DMS153 (cell line): Measurements from ENCODE around the gene DFFB.
"Not testable (repeated sequence)": the region's sequence is repeated elsewhere in the genome, so short reads cannot be mapped to it uniquely, and the experiment has no call there.

ENCODE experiments used
- DNase-seq: peaks from one replicate; lab custom pipeline; 2025; lab: John Stamatoyannopoulos, UW

The DFFB gene

DNA sequence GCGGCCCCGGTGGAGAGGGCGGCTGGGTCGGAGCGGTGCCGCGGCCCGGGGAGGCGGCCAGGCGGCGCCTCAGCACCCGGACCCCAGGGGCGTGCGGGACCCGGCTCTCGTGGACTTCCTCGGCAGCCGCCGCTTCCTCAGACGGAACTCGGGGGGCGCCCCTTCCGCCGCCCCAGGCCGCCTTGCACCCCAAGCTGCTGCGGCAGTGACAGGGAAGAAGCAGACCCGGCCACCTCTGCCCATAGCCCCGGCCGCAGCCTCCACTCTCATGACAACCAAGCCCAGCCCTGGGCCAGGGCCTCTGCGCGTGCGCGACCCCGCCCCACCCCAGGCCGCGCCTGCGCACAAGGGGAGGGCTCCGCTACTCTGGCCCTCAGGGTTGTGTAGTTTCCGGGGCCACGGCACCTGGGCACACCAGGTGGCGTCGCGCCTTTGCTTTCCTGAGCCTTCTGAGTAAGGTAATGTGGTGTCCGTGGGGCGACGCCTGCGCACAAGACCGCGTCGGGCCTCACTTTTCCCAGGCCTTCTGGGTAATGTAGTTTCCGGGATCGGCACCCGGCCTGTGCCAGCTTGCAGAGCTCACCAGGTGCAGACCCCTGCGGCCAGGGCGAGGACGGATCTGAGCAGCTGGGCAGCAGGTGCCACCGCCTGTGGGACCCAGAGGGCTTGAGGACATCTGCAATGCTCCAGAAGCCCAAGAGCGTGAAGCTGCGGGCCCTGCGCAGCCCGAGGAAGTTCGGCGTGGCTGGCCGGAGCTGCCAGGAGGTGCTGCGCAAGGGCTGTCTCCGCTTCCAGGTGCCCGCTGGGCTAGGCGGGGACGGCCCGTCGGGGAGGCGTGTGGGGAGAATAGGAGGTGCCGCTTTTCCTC, at the start of gene DFFB, which contains the start of gene CEP104:
Gene DFFB, plus strand, starts transcription at position 554 of the 868 bp plus-strand sequence. Its CDS starts 128 bp downstream, at position 682.
Gene CEP104, minus strand, starts transcription at position 289 of the 868 bp plus-strand sequence. CDS start 4,804 bp downstream, outside the sequence.
- DNase-seq = peak; percentile 97

DNA sequence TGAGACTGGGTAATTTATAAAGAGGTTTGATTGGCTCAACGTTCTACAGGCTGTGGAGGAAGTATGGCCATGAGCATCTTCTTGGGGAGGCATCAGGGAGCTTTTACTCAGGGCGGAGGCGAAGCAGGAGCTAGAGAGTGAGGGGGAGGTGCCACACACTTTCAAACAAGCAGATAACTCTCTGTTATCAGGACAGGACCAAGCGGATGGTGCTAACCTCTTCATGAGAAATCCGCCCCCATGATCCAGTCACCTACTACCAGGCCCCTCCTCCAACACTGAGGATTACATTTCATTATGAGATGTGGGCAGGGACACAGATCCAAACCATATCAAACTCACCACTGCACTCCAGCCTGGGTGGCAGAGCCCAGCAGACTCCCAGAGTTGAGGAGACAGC, 49.5 kb upstream of the DFFB start:
- no peak for DNase-seq

GRCh38 chr1:3809680-3810079, 47.6 kb upstream of the DFFB start:
- DNase-seq = no peak

- DNase-seq = not testable (repeated sequence)
Measured at GRCh38 chr1:3810149-3810761, 47.0 kb upstream of the DFFB start.

DNA sequence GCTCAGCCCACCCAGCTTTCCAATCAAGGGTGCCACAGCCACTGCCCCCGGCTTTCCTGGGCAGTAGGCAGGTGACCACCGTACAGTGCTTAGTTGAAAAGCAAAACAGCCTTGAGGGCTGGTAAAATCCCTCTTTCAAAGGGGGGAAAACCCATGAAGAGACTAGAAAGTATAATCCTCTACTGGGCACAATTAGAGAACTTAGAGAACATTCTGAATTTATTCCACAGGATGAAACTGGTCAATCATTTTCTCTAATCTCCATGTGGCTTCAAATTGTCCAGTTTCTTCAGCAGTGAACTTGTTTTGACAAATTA, 45.7 kb upstream of the DFFB start:
- DNase-seq = no peak

GRCh38 chr1:3814065-3814464, 43.2 kb upstream of the DFFB start:
- DNase-seq = no peak

DNA sequence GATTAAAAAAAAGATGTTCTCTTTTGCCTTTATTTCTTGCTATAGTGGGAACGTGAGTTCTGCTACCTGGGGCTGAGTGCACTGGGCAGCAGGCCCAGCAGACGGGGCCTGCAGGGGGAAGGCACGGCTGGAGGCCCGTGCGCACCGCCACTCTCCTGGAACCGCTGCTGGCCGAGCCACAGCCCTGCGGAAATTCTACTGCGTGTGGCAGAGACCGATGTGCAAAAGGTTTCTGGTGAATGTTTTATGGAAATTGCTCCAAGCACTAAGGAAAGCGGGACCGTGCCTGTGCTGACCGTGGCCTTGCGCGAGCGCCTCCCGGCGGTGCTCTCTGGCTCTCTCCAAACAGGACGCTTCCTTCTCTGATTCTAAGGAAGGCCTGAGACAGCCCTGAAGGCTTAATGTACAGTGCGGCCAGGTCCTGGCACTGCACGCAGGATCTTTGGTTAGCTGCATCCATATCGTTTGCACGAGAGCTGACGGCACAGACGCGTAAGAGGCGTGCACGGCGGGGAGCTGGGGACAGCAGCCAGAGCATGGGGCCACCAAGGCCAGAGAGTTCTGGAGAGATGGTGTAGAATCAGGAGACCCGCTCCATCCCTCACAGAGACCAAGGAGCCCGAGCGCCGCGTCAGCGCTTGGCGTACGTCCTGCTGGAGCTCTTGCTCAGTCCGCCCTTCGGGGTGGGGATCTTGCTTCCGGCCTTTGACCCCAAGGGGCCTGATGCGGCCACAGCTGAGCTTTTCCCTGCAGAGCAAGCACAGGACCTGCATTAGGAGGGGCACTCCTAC, 42.3 kb upstream of the DFFB start:
- no peak for DNase-seq

DNA sequence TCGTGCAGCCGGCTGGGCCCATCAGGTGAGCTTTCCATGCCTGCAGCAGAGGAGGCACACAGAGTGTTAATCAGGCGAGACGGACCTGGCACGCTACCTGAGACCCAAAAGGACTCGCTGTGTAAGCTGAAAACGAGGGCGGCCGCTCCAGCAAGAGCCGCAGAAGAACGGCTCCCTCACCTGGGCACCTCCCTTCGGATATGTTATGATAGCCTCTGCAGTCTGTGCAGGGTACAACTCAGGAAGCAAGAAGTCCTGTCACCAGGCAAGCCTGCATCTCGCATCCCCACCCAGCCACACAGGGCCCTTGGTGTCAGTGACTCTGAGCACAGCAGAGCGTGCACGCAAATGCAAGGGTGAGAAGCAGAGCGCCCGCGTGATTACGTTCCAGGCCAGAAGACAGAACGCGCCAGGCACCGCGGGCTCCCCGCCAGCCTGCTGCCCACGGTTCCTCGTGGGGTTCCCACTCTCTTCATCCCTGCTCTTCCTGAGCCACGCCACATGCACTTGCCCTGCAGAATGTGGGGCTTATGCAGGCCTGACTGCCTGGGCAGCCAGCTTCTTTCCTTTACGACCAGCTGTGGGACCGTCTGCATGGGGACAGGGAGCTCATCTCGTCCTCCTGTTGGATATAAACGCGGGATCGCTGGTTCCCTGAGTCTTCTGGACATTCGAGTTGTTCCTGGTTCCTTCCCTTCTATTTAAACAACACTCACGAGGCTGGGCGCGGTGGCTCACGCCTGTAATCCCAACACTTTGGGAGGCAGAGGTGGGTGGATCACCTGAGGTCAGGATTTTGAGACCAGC, 40.7 kb upstream of the DFFB start:
- no peak for DNase-seq

DNA sequence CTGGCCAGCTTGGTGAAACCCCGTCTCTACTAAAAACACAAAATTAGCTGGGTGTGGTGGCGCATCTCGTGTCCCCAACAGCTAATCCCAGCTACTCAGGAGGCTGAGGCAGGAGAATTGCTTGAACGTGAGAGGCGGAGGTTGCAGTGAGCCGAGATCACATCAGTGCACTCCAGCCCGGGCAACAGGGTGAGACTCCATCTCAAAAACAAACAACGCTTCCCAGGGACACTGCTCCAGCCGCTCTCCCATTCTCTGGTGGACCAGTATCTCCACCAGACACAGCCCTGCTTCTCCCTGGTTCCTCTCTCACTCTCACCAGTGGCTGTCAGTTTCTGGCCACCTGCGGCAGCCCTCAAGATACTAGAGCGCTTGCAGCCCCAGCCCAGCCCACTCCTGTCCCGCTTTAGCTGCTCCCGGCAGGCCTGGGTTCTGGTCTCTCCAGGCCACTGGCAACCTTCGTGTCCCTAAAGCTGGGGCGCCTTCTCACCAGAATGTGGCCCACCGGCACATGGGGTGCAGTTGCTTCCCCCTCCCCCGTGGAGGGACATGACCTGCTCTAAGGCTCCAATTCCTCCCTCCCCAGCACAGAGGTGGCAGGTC, 40.0 kb upstream of the DFFB start:
- no peak for DNase-seq

DNA sequence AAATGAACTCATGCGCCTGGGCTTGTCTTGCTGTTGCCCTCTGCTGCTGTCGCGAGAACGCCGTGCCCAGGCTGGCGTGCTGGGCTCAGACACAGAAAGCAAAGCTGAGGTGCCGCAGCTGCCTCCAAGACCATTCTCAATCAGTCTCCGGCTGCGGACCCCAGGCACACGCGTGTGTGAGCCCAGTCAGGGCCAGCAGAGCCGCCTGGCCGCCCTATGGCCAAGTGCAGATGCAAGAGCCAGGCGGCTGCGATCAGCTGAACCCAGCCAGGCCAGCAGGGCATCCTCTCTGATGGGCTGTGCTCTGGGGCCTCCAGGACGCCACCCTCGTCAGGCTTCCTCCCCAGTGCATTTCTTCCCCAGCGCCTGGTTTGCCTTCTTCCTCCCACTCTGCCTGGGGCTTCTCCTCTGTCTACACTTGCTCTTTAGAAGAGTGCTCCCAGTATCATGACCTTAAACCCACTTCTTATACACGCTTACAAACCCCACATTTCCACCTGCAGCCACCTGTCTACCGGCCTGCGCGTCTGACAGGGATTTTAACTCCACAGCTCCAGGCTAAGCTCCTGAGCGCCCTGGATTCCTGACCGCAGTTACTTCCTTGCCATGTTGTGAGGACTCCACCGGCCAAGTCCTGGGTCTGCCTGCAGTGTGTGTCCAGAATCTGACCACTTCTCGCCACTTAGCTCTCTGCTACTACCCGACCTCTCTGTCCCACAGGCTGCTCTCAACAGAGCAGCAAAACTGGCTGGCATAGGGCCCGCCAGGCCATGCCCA, 39.3 kb upstream of the DFFB start:
- no peak for DNase-seq

DNA sequence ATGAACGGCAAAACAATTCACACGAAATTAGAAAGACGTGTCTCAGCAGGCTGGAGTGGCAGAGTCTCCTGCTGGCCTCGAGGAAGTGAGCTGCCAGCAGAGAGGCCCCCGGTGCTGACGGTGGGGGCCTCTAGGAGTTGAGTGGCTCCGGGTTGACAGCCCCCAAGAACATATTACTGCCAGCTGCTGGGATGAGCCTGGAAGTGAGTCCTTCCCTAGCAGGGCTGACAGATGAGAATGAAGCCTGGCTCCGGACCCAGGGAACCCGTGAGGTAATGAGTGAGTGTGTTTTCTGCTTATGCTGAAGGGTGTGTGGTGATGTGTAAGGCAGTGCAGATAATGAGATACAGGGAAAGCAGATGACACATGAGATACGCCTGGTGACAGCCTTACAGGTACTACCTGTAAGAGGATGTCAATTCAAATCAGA, 37.5 kb upstream of the DFFB start:
- DNase-seq = no peak

DNA sequence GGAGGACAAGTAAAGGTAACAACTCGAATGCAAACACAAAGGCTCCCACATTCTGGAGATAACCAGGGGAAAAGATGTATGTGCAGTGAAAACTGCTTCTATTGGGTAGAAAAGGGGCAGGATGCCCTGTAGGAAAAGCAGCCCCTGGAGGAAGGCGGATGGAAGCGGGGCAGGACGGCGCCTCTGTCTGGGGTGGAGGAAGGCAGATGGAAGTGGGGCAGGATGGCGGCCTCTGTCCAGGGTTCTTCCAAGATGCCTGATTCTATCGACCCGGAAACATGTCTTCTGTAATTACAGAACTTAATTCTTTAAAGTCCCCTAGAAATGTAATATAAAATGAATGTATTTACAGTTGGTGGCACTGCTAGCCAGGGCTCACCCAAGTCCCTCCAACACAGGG, 37.0 kb upstream of the DFFB start:
- DNase-seq = no peak

DNA sequence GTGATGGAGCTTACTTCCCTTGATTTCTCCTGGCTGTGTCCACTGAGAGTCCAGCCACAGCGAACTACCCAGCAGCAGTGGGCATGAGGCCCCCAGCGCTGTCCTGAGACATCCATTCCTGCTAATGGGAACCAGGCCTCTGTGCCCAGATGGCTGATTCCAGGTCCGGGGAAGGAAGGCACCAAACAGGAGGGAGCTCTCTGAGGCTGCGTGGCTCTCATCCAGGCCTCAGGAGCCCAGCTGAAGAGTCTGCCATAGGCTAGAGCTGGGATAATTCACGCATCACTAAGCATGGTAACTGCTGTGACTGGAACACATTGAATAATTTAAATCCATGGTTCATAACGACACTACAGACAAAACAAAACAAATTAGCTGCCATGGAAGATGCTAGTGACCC, 36.3 kb upstream of the DFFB start:
- DNase-seq = no peak

GRCh38 chr1:3821447-3821846, 35.8 kb upstream of the DFFB start:
- no peak for DNase-seq

- DNase-seq = no peak
Measured at GRCh38 chr1:3821908-3822307, 35.4 kb upstream of the DFFB start.

GRCh38 chr1:3822421-3822820, 34.9 kb upstream of the DFFB start:
- no peak for DNase-seq

GRCh38 chr1:3824650-3825049, 32.6 kb upstream of the DFFB start:
- DNase-seq = no peak

DNA sequence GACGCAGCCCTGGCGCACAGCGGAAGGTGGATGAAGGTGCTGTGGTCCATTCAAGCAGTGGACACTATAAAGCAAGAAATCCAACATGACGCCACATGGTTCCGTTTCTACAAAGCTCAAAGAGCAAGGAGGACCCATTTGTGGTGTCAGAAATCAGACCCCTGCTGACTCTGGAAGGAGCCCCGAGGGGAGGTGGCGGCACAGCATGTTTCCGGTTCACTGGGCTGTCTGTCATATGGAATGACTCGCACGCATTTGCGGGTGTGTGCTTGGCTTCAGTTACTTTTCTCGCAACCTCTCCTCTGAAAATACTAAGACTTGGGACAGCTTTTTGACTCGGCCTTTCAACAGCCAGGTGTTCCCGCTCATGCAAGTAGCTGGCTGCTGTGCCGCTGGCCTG, 31.9 kb upstream of the DFFB start:
- no peak for DNase-seq

DNA sequence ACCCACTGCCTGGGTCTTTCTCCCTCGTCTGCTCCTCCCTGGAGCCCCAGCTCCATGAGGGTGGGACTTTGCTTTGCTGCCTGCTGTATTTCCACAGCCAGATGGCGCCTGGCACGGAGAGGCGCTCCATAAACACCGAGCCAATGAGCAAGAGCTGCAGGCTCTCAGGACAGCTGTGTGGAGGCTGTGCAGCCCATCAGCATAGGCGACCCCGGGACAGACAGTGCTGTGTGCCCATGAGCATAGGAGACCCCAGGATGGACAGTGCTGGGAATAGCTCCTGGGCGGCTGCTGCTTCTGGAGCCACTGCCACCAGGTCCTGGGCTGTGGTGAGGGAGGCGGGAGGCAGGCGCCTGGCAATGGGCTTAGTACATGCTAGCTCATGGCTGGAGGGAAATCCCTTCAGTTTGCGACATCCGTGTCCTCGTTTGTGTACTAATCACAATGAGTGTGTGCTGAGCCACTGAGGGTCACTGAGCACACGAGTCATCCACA, 29.4 kb upstream of the DFFB start:
- no peak for DNase-seq

- DNase-seq = no peak
Measured at GRCh38 chr1:3828391-3828790, 28.9 kb upstream of the DFFB start.

- DNase-seq = no peak
Measured at GRCh38 chr1:3831689-3832088, 25.6 kb upstream of the DFFB start.
